ENCODE measurements around the gene DRAM1.
"Not testable (repeated sequence)": the region's sequence is repeated elsewhere in the genome, so short reads cannot be mapped to it uniquely, and the experiment has no call there.

The DRAM1 gene, protein sequence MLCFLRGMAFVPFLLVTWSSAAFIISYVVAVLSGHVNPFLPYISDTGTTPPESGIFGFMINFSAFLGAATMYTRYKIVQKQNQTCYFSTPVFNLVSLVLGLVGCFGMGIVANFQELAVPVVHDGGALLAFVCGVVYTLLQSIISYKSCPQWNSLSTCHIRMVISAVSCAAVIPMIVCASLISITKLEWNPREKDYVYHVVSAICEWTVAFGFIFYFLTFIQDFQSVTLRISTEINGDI

GRCh38 chr12:101876861-101877805 lies at the start of gene DRAM1:
TSS of gene DRAM1 (plus strand) at chr12:101877580. CDS start at chr12:101877790, 210 bp downstream.
- peak; percentile 79 for DNase-seq

DNA sequence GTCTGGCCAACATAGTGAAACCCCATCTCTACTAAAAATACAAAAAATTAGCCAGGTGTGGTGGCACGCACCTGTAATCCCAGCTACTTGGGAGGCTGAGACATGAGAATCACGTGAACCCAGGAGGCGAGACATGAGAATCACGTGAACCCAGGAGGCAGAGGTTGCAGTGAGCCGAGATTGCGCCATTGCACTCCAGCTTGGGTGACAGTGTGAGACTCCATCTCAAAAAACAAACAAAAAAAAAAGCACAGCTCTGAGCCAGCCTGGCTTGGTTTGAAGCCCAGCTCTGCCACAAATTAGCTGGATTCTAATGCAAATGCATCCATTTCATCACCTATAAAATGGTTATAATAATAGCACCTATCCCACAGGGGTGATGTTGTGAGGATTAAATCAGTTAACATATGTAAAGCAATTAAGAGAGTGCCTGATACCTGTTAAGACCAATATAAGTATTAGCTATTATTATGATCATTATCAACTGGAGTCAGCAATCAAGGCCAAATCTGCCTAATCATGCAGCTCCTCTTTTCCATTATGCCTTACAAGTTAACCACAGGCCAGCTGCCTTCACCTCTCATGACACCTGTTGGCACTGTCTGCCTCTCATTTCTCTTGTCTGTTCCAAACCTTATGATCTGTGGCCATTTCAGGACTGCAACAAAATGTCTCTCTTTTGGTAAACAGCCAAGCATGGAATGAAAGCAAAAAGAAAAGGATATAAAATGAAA lies 48.8 kb upstream of the DRAM1 start:
- DNase-seq: peak; percentile 84

GRCh38 chr12:101829639-101830366 lies 47.6 kb upstream of the DRAM1 start:
- peak; percentile 37 for DNase-seq

- DNase-seq: peak; percentile 93
Observed at GRCh38 chr12:101830367-101831325, 46.7 kb upstream of the DRAM1 start, which contains the start of gene GNPTAB. TSS of gene GNPTAB (minus strand) at chr12:101830959. CDS start at chr12:101830675, 284 bp downstream.

- no peak for DNase-seq
Observed at GRCh38 chr12:101832030-101832429, 45.4 kb upstream of the DRAM1 start.

- no peak for DNase-seq
Observed at GRCh38 chr12:101838628-101839323, 38.6 kb upstream of the DRAM1 start.

GRCh38 chr12:101839324-101840283 lies 37.8 kb upstream of the DRAM1 start:
- peak; percentile 61 for DNase-seq

GRCh38 chr12:101841069-101841468 lies 36.3 kb upstream of the DRAM1 start:
- DNase-seq: no peak

DNA sequence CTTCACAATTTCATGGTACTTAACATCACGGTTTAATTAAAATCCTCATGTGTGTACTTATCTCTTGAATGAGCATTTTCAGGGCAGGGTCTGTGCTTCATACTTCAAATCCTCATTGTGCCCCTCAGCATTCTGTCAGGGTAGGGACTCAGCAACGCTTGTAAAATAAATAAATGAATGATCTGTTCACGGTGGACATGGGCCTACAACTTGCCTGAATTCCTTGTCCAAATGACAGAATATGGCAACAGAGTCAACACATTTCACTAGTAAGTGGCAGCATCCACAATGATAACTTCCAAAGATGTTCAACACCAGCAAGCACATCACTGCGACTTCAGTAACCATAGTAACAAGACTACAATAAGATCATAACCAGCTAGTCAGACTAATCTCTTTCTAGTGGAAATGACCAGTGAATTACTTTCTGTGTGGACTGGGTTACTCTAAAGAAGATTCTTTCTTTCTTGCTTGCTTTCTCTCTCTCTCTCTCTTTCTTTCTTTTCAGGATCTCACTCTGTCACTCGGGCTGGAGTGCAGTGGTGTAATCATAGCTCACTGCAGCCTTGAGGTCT lies 32.2 kb upstream of the DRAM1 start:
- DNase-seq: no peak

GRCh38 chr12:101847325-101847724 lies 30.1 kb upstream of the DRAM1 start:
- no peak for DNase-seq

GRCh38 chr12:101850199-101850598 lies 27.2 kb upstream of the DRAM1 start:
- no peak for DNase-seq

- no peak for DNase-seq
Observed at GRCh38 chr12:101852998-101853397, 24.4 kb upstream of the DRAM1 start.

DNA sequence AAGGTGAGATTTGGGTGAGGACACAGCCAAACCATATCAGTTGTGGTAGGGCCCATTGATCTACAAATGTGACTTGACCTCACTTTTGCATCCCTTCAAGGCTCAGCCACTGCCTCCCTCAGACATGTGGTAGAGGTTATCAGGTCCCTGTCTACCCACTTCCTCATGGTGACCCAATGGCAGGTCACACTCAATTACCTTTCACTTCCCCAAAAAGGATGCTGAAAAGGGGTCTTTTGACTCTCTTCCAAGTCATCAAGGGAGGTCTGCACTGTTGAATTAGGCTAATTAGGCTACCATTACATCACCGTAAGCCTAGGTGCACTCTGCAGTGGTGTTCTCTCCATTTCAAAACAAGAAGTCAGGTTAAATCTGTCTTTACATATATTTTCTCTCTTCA lies 22.6 kb upstream of the DRAM1 start:
- DNase-seq: no peak

DNA sequence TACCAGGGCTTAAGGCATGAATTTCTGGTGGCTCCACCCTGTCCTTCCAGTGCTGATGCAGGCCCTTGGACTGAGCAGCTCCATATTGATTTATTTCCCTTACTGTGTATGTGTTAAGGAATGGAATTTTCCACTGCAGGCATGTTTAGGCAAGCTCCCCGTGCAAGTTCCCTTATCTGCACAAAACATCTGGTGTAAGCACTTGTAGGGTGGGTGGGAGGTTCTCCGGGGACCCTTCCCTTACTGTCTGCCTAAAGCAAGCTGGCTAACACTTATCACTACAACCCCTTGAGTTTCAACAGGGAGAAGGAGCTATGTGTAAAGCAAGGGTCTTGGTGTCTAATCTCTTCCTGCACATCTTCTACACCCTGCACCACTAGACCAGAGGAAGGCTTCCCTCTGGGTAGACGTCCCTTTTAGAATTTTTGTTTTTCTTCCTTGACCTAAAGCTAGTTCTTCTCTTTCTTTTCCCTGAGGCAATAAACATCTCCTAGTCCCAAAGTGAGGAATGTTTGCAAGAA lies 22.0 kb upstream of the DRAM1 start:
- no peak for DNase-seq

GRCh38 chr12:101855976-101856375 lies 21.4 kb upstream of the DRAM1 start:
- no peak for DNase-seq

DNA sequence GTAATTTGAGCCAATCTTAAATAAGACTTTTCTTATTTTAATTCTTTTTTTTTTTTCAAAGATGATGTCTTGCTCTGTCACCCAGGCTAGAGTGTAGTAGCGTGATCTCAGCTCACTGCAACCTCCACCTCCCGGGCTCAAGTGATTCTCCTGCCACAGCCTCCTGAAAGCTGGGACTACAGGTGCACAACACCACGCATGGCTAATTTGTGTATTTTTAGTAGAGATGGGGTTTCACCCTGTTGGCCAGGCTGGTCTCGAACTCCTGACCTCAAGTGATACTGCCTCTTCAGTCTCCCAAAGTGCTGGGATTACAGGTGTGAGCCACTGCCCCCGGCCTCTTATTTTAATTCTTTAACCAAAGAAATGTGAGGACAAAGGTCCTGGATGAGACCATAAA lies 20.8 kb upstream of the DRAM1 start:
- not testable (repeated sequence) for DNase-seq

DNA sequence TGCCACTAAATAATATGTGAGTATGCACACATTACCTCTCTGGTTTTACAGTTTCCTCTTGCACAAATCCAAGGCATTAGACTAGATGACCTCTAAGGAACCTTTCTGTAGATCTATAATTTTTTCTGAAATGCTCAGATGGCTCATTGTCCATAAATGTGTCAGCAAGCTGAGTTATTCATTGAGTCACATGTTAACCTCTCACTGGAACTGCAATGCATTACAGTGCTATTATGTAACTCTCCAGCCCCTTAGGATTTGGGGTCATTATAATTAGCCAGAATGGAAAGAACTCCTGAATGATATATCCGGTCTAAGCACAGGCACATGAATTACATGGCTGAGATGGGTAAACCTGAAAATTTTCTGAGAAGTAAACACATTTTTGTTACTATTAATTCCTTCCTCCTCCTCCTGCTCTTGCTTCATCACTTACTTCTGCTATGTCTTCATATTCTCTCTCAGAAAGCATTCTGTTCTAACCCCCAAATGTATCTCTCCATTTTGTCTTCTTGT lies 20.3 kb upstream of the DRAM1 start:
- no peak for DNase-seq

GRCh38 chr12:101858361-101858760 lies 19.0 kb upstream of the DRAM1 start:
- no peak for DNase-seq

All from RPMI8226 (cell line).